Activated CD4-positive, alpha-beta T cell treated with anti-CD3 and anti-CD28 coated beads for 24 hours (primary cell): ENCODE measurements around the gene LAMA2.

ENCODE experiments used
- DNase-seq, 2 donors: peaks; one replicate each; pipeline ENCODE4 v3.0.0-alpha.2; 2020; ENCODE audit warnings: low read depth in 2 of 2

LAMA2 gene

DNA sequence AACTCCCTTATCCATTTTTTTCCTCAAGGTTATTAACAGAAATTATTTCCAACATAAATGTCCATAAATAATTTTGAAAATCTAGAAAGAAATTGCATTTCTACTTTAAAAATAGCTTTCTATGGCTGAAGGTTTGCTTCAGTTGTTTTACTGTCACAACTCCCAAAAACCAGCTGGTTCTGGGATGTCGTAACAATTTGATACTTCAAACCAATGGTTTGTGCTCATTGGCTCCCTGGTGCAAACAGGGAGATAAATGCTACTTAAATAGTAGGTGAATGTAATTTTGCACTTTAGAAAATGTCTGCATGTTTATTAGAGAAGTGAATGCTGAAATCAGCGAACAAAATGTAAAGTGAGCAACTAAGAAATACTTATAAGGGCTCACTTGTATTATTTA, 31.1 kb downstream of the LAMA2 start:
- DNase-seq, result no peak

DNA sequence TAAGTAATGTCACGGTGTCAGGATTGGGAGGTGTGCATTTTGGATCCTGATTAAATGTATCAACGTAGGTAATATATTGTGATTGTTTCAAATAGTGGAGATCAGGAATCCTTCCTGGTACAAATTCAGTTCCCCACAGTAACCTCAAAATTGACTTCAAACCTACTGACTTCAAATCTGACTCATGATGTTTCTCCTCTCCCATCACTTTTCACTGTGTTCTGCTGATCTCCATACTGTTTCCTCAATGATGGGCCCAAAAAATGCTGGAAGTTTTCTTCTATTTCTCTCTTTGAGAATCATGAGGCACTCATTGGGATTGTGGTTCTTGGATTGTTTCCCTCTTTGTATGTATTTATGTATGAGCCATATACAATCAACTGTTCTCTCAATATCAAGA, 35.9 kb downstream of the LAMA2 start:
- DNase-seq, result no peak

DNA sequence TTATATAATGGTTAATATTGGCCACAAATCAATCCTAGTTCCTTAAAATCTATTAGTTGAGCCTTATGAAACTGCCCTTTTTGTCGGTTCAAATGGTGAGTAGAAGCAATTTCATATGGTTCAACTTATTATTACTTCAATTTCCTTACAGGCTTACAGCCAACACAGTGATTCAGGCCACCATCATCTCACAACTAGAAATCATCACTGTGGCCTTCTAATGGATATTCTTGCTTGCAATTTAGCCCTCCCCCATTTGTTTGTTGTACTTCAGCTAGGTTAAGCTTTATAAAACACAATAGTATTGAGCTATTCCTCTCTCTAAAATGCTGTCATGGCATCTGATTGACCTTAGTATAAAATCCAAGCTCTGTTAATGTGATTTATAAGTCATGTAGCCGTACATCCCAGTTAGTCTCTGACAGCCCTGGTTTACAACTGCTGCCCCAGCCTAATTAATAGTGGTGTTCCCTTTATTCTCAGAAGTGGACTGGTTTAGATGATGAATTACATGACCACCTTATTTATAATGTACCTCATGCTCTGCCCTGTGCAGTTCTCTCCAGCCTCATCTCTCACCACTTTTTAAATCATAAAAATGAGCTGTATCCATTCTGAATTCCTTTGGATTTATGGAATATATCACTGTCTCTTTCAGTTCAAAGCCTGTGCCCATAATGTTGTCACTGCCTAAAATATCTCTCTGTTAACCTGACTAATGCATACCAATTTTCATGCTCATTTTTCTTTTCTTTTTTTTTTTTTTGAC, 36.7 kb downstream of the LAMA2 start:
- DNase-seq, result no peak

GRCh38 chr6:128925765-128926164, 42.8 kb downstream of the LAMA2 start:
- DNase-seq, result no peak

DNA sequence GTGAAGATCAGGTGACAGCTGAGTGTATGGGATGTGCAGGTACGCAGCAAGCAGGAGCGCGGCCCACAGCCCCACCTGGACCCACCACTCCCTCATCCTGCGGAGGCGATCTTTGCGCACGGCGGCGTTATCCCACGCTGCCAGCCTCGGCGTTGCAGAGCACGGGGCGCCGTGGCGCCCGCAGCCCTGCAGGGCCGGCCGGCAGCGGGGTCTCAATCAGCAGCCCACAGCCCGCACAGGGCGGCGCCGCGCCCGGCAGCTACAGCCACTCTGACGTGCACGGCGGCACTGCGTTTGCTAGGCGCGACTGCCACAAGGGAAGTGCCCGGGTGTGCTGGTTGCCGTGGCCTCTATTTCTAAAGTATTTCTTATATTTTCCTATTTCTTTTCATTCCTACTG, 46.9 kb downstream of the LAMA2 start:
- no peak for DNase-seq

DNA sequence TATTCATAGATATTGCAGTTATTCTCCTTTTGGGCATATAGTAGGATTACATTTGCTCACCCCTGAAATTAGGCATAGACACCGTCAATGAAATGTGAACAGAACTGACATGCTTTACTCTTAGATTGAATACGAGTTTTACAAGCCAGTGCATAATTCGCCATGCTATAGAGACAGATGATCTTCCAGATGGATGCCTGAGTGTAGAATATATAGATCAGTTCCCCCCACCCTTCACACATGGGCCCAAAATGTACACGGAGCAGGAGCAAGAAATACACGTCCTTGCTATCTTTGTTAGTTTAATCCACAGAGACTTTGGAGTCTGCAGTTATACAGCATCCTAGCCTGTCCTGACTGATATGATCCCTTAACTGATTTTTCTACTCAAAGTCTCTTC, 47.4 kb downstream of the LAMA2 start:
- DNase-seq, result no peak

GRCh38 chr6:128932061-128932460, 49.1 kb downstream of the LAMA2 start:
- DNase-seq, result no peak

GRCh38 chr6:128950864-128951263, 67.9 kb downstream of the LAMA2 start:
- no peak for DNase-seq

DNA sequence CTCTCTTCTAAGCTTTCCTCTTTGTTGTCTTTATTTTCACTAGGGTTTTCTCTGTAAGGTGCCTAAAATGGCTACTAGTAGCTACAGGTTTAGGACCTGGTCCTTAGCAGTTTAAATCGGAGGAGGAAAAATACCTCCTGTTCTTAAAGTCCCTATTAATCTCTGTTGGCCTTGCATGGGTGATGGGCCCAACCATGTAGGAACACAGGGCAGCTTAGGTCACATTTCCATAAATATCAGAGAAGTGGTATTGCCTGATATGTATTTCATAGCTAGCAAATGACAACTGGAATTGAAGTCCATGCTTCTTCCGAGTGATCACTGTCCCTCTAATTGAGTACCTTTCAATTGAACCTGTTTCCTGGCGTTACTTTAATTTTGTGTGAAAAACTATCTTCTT, 70.0 kb downstream of the LAMA2 start:
- no peak for DNase-seq

DNA sequence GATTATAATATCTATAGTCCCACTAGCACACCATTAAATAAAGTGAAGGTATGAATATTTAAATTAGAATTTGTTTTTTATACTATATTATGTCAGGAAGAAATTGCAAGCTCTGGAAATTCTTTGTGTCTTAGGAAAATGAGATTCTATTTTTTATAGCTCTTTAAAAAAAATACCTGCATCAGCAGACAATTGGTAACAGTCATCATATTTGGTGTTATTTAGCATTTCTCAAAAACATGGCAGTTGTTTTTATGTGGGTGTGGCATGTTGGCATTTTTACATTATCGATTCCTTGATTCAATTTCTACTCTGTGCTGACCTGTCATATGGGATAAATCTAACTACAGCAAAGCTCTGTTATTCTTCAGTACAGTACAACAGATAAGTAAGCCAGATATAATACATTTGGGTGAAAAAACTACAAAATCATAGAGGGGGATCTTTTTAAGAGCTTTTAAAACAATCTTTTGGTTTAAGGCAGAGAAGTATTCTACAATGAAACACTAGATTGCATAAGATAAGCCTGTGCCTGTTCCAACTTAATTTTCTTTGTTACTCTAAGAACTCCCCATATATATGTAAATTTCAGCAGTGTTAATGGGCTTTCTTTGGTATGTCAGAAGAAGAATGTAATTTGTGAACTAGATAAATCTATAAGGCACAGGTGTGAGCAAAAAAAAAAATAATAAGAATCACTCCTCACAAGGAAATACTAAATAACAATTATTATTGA, 71.5 kb downstream of the LAMA2 start:
- DNase-seq, result no peak

GRCh38 chr6:128963561-128963960, 80.6 kb downstream of the LAMA2 start:
- no peak for DNase-seq

- DNase-seq, result no peak
Observed at GRCh38 chr6:128964233-128964755, 81.4 kb downstream of the LAMA2 start.

GRCh38 chr6:128964771-128965170, 81.8 kb downstream of the LAMA2 start:
- DNase-seq, result no peak

GRCh38 chr6:128966934-128967333, 84.0 kb downstream of the LAMA2 start:
- DNase-seq, result no peak

- DNase-seq, result no peak
Observed at GRCh38 chr6:128979071-128979470, 96.1 kb downstream of the LAMA2 start.

- no peak for DNase-seq
Observed at GRCh38 chr6:128981716-128982115, 98.8 kb downstream of the LAMA2 start.

- no peak for DNase-seq
Observed at GRCh38 chr6:128990360-128990759, 107.4 kb downstream of the LAMA2 start.

- no peak for DNase-seq
Observed at GRCh38 chr6:128990915-128991314, 108.0 kb downstream of the LAMA2 start.

- DNase-seq, result no peak
Observed at GRCh38 chr6:128993166-128993565, 110.2 kb downstream of the LAMA2 start.

- no peak for DNase-seq
Observed at GRCh38 chr6:128997880-128998279, 114.9 kb downstream of the LAMA2 start.

DNA sequence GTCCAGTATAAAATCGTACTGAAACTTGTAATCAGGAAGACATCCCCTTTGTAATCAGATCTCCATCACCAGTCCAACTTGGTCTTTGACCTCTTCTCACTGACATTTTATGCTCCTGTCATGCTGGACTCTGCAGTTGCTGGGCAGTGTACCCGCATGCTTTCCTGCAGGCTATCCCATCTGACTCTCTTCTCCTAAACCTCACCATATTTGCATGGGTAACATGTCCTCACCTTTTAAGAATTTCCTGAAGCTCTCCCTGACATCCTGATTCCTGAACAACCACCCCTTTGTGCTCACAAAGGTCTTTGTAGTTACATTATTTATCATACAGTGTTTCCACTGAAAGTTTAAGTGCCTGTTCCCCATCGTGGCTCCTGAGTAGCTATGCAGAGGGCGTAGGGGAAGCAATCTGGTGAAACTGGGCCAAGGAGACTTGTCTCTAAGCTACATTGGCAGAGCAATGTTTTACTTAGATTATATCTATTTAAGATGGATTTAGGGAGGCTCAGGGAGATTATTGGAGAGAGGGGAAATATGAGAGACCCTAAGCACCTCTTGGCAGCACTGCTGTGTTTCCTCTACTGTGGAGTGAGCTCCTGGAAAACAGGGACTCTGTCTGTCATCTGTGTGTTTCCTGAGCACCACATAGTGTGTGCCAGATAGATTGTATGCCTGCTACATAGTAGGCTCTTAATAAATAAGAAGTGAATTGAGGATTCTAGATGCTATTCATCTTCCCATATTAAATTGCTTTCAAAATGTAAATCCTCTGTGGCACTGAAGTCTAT, 124.0 kb downstream of the LAMA2 start:
- DNase-seq, result no peak

DNA sequence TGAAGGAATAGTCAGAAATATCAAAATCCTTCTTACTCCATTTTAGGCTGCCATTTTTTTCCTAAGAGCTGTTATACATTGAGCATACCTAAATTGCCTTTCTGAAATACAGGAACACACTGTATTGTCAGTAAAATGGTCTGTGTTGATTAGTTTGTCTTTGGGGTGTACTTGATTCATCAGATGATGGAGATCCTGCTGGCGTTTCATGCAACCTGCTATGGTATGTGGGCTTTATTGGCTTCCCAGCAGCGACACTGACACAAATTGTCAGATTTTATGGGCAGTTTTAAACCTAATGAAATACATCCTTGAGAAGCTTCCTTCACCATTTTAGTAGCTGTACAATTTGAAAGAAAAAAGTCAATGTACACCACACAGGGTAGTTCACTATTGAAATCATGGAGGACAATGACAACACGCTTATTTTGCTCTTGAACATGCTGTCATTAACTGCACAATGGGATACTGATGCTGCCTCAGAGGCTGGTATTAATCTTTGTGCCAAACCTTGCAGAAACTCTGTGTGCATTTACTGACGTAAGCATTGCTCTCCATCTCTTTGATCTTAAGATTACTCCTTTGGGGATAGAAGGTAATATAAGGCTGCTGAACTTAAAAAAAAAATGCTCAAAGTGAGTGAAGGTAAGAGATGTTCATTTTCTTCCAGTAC, 124.9 kb downstream of the LAMA2 start:
- no peak for DNase-seq
